HL-60 (cell line): ENCODE results near the gene POLD2.

ENCODE experiments used
- CTCF ChIP-seq: IDR thresholded peaks from one replicate; pipeline ENCODE4 v1.5.1; 2011; ENCODE audit warnings: low read length, control low read depth, inconsistent platforms; ENCODE audit not compliant: insufficient read depth
- POLR2AphosphoS5 ChIP-seq: IDR thresholded peaks from 2 replicates; pipeline ENCODE4 v1.6.1; 2012; ENCODE audit warnings: low read depth
- TF ChIP-seq, protein P1 (sequence below): IDR thresholded peaks from 2 replicates; pipeline ENCODE4 v1.6.1; 2012; ENCODE audit warnings: low read depth; ENCODE audit not compliant: insufficient replicate concordance

DNA sequence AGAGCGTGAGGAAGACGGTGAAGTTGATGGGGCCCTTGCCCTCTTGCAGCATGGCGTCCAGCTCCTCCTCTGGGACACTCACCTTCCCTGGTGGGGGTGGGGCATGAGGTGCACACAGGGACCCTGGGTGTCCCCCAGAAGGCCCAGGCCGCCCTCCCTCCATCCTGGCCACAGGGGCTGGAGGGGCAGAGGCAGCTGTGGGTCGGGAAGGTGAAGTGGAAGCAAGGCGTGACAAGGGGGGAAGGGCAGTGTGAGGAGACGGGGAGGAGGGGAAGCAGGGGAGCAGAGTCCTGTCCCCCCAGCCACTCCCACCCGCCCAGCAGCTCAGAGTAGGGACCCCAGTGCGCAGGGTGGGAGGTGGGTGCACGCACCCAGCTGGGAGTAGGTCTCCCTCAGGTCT, 17.0 kb upstream of the POLD2 start:
- TF ChIP-seq CTCF (no peak), POLR2AphosphoS5 (no peak)
- TF ChIP-seq, protein P1, sequence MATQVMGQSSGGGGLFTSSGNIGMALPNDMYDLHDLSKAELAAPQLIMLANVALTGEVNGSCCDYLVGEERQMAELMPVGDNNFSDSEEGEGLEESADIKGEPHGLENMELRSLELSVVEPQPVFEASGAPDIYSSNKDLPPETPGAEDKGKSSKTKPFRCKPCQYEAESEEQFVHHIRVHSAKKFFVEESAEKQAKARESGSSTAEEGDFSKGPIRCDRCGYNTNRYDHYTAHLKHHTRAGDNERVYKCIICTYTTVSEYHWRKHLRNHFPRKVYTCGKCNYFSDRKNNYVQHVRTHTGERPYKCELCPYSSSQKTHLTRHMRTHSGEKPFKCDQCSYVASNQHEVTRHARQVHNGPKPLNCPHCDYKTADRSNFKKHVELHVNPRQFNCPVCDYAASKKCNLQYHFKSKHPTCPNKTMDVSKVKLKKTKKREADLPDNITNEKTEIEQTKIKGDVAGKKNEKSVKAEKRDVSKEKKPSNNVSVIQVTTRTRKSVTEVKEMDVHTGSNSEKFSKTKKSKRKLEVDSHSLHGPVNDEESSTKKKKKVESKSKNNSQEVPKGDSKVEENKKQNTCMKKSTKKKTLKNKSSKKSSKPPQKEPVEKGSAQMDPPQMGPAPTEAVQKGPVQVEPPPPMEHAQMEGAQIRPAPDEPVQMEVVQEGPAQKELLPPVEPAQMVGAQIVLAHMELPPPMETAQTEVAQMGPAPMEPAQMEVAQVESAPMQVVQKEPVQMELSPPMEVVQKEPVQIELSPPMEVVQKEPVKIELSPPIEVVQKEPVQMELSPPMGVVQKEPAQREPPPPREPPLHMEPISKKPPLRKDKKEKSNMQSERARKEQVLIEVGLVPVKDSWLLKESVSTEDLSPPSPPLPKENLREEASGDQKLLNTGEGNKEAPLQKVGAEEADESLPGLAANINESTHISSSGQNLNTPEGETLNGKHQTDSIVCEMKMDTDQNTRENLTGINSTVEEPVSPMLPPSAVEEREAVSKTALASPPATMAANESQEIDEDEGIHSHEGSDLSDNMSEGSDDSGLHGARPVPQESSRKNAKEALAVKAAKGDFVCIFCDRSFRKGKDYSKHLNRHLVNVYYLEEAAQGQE, result no peak
